ENCODE measurements around the gene DPPA5.
"Not testable (repeated sequence)": the region's sequence is repeated elsewhere in the genome, so short reads cannot be mapped to it uniquely, and the experiment has no call there.

Gene DPPA5

GRCh38 chr6:73308712-73309534, 45.2 kb downstream of the DPPA5 start:
- in situ Hi-C loops (cut with MboI; ENCODE audit: low sequenced_read_pairs), result no loop called here
- Histone ChIP-seq H3K36me3 (replicated peaks) (no peaks in the 10 kb centered on the region; the same call in 1 of the 2 replicates), H3K4me3 (peak overlapping the region; percentile 47), H3K9me3 (no peaks in the 10 kb centered on the region), H3K27me3 (ENCODE audit: low read depth) (no peaks in the 10 kb centered on the region), H3K4me1 (no peaks in the 10 kb centered on the region; the same call in 1 of the 2 replicates)
- DNase-seq (ENCODE audit: low spot score in 2 of 2), result peak; percentile 22 to 52

GRCh38 chr6:73303773-73304172, 50.3 kb downstream of the DPPA5 start:
- H3K4me3 ChIP-seq; H3K4me1 ChIP-seq; H3K36me3 ChIP-seq (replicated peaks); in situ Hi-C loops (cut with MboI; ENCODE audit: low sequenced_read_pairs); H3K27me3 ChIP-seq (ENCODE audit: low read depth); H3K9me3 ChIP-seq; DNase-seq (ENCODE audit: low spot score in 2 of 2): not testable (repeated sequence)
